Breast epithelium (tissue), 3 donors: ENCODE data around the gene HERC6.

ENCODE experiments used
- POLR2A ChIP-seq: fragments of 450-650 bp; IDR thresholded peaks from one replicate; pipeline ENCODE4 v1.6.1; 2016; ENCODE audit warnings: antibody characterized with exemption, mild to moderate bottlenecking, moderate library complexity
- POLR2AphosphoS5 ChIP-seq, 3 donors: sonication (generic); formaldehyde crosslinking; IDR thresholded peaks; one replicate each; pipeline ENCODE4 v1.6.1; 2017; ENCODE audit warnings: antibody characterized with exemption in 3 of 3
- TF ChIP-seq, protein P1 (sequence below), 3 donors: fragments of 450-650 bp; IDR thresholded peaks; one replicate each; pipeline ENCODE4 v1.5.1; 2016 to 2017; ENCODE audit warnings: antibody characterized with exemption in 3 of 3, mild to moderate bottlenecking in 3 of 3, moderate library complexity in 3 of 3

DNA sequence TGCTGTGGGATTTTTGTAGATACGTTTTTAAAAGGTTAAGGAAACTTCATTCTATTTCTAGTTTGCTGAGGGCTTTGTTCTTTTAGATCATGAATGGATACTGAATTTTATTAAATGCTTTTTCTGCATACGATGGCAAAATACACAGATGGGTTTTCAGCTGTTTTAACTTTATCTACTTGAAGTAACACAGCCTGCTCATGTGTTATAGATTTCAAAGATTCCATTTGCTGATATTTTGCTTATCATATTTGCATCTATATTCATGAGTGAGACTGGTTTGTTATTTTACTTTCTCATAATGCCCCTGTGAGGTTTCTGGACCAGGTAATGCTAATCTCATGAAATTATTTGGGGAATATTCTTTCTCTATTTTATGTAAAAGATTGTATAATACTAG is 43.8 kb downstream of the HERC6 start:
- TF ChIP-seq POLR2A (no peak), POLR2AphosphoS5 (IDR thresholded peaks at IDR 0.05) (no peak)
- TF ChIP-seq, protein P1, sequence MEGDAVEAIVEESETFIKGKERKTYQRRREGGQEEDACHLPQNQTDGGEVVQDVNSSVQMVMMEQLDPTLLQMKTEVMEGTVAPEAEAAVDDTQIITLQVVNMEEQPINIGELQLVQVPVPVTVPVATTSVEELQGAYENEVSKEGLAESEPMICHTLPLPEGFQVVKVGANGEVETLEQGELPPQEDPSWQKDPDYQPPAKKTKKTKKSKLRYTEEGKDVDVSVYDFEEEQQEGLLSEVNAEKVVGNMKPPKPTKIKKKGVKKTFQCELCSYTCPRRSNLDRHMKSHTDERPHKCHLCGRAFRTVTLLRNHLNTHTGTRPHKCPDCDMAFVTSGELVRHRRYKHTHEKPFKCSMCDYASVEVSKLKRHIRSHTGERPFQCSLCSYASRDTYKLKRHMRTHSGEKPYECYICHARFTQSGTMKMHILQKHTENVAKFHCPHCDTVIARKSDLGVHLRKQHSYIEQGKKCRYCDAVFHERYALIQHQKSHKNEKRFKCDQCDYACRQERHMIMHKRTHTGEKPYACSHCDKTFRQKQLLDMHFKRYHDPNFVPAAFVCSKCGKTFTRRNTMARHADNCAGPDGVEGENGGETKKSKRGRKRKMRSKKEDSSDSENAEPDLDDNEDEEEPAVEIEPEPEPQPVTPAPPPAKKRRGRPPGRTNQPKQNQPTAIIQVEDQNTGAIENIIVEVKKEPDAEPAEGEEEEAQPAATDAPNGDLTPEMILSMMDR (IDR thresholded peaks at IDR 0.05): no peak
